GM18861 (cell line): ENCODE measurements around the gene ESPNL.
"Not testable (repeated sequence)": the region's sequence is repeated elsewhere in the genome, so short reads cannot be mapped to it uniquely, and the experiment has no call there.

Experiments
- ATAC-seq: cut with Tn5 transposase; IDR thresholded peaks from one replicate; pipeline ENCODE4 v1.9.1; 2021; ENCODE audit not compliant: unreplicated experiment

ESPNL gene

GRCh38 chr2:238168196-238169047 is 68.3 kb downstream of the ESPNL start:
- ATAC-seq: no peak

GRCh38 chr2:238169048-238169707 is 69.0 kb downstream of the ESPNL start:
- ATAC-seq: no peak

GRCh38 chr2:238169708-238170251 is 69.6 kb downstream of the ESPNL start:
- ATAC-seq: no peak

- no peak for ATAC-seq
Observed at GRCh38 chr2:238170386-238171071, 70.4 kb downstream of the ESPNL start.

- ATAC-seq: not testable (repeated sequence)
Observed at GRCh38 chr2:238171072-238171431, 70.9 kb downstream of the ESPNL start.

- no peak for ATAC-seq
Observed at GRCh38 chr2:238171575-238172187, 71.5 kb downstream of the ESPNL start.

- no peak for ATAC-seq
Observed at GRCh38 chr2:238172439-238172838, 72.3 kb downstream of the ESPNL start.

- ATAC-seq: no peak
Observed at GRCh38 chr2:238173692-238174091, 73.6 kb downstream of the ESPNL start.

GRCh38 chr2:238174291-238174690 is 74.2 kb downstream of the ESPNL start:
- no peak for ATAC-seq

GRCh38 chr2:238174701-238175100 is 74.6 kb downstream of the ESPNL start:
- ATAC-seq: no peak

- ATAC-seq: no peak
Observed at GRCh38 chr2:238176613-238177012, 76.5 kb downstream of the ESPNL start.

GRCh38 chr2:238180554-238180953 is 80.4 kb downstream of the ESPNL start:
- ATAC-seq: no peak

GRCh38 chr2:238182362-238182761 is 82.2 kb downstream of the ESPNL start:
- ATAC-seq: no peak
